Panc1 (cell line): ENCODE measurements around the gene OR8D4.

ENCODE experiments used
- CTCF ChIP-seq: fragments of 450-650 bp; IDR thresholded peaks from 2 replicates; pipeline ENCODE4 v1.5.1; 2017; ENCODE audit warnings: mild to moderate bottlenecking
- POLR2AphosphoS5 ChIP-seq: IDR thresholded peaks from 2 replicates; pipeline ENCODE4 v1.6.1; 2012; ENCODE audit warnings: mild to moderate bottlenecking, low read depth, low read length, moderate library complexity
- REST ChIP-seq, 2 experiments: IDR thresholded peaks; 2 replicates each; pipeline ENCODE4 v1.6.1; 2011 to 2012; ENCODE audit warnings: low read depth in 2 of 2, control low read depth in 1 of 2, low read length in 1 of 2, mild to moderate bottlenecking in 1 of 2, moderate library complexity in 1 of 2; ENCODE audit not compliant: insufficient read depth in 1 of 2
- SIN3A ChIP-seq: IDR thresholded peaks from 2 replicates; pipeline ENCODE4 v1.6.1; 2012; ENCODE audit warnings: low read depth, mild to moderate bottlenecking, low read length, moderate library complexity, borderline replicate concordance; ENCODE audit not compliant: insufficient read depth

- TF ChIP-seq CTCF (no peak), POLR2AphosphoS5 (no peak), REST (IDR thresholded peaks at IDR 0.05; ENCODE audit: insufficient read depth in 1 of 2, low read depth in 2 of 2, low read length in 1 of 2) (no peak), SIN3A (no peak)
Measured at GRCh38 chr11:123853038-123853437, 48.9 kb upstream of the OR8D4 start.
